Endodermal cell (in vitro differentiated cells): Measurements from ENCODE around the gene CYTH3. TPM values are rescaled to one million over a fixed set of nuclear protein-coding genes. Genes with fewer than 3 reads are reported as not detected.

ENCODE experiments used
- DNase-seq: peaks from one replicate; pipeline ENCODE4 v3.0.0-alpha.2; 2017
- H3K27ac ChIP-seq: 2 replicates; pipeline ENCODE4 v1.5.1; 2013; ENCODE audit warnings: mild to moderate bottlenecking, low read depth, low read length, moderate library complexity
- H3K27me3 ChIP-seq: 2 replicates; pipeline ENCODE4 v1.6.1; 2013; ENCODE audit warnings: mild to moderate bottlenecking, low read length, moderate library complexity; ENCODE audit not compliant: insufficient read depth, control insufficient read depth, poor library complexity, severe bottlenecking
- H3K36me3 ChIP-seq: 2 replicates; pipeline ENCODE4 v1.7.0; 2013; ENCODE audit warnings: mild to moderate bottlenecking, low read length, moderate library complexity; ENCODE audit not compliant: control insufficient read depth, insufficient read depth
- H3K4me1 ChIP-seq: one replicate; pipeline ENCODE4 v1.7.0; 2013; ENCODE audit warnings: low read length; ENCODE audit not compliant: control insufficient read depth, insufficient read depth
- H3K4me3 ChIP-seq: 2 replicates; pipeline ENCODE4 v1.5.1; 2013; ENCODE audit warnings: mild to moderate bottlenecking, low read length, moderate library complexity
- H3K9ac ChIP-seq: 2 replicates; pipeline ENCODE4 v1.6.1; 2013; ENCODE audit warnings: mild to moderate bottlenecking, low read length, moderate library complexity; ENCODE audit not compliant: poor library complexity, severe bottlenecking; ENCODE audit errors: extremely low read depth
- H3K9me3 ChIP-seq: 2 replicates; pipeline ENCODE4 v1.6.1; 2013; ENCODE audit warnings: mild to moderate bottlenecking, low read length, moderate library complexity; ENCODE audit not compliant: control insufficient read depth
- H3K27ac Mint-ChIP-seq: 2 replicates; pipeline ENCODE4 v1.8.0; 2020; ENCODE audit warnings: mixed read lengths
- H3K27me3 Mint-ChIP-seq: 2 replicates; pipeline ENCODE4 v1.8.0; 2021; ENCODE audit warnings: mild to moderate bottlenecking, mixed read lengths; ENCODE audit not compliant: insufficient read depth
- H3K36me3 Mint-ChIP-seq: 2 replicates; pipeline ENCODE4 v1.8.0; 2020; ENCODE audit warnings: low read depth, mixed read lengths
- H3K4me1 Mint-ChIP-seq: 2 replicates; pipeline ENCODE4 v1.8.0; 2020; ENCODE audit warnings: mixed read lengths
- H3K4me3 Mint-ChIP-seq: 2 replicates; pipeline ENCODE4 v1.8.0; 2020; ENCODE audit warnings: mild to moderate bottlenecking, moderate library complexity, mixed read lengths
- H3K9me3 Mint-ChIP-seq: 2 replicates; pipeline ENCODE4 v1.8.0; 2020; ENCODE audit warnings: mild to moderate bottlenecking, mixed read lengths
- CTCF ChIP-seq: fragments of 200-600 bp; sonication (generic); conservative IDR thresholded peaks from 2 replicates; pipeline ENCODE4 v1.5.0; 2021; ENCODE audit warnings: antibody characterized with exemption, mild to moderate bottlenecking
- WGBS, 2 experiments: methylation state at CpG; one replicate each; pipeline versions ENCODE4 v1.1.5 to v1.1.7; 2013; ENCODE audit warnings: missing lambda C conversion rate in 2 of 2, mixed read lengths in 1 of 2; ENCODE audit not compliant: insufficient coverage in 1 of 2, insufficient read length in 1 of 2; 5-methylcytosine and 5-hydroxymethylcytosine counted together
- total RNA-seq, 2 donors: library from RNA; stranded (reverse); fragmentation: NEBNext Ultra II Directional in 1 of 2; extraction: Animal tissue kit (Norgen Biotek cat#: 25700) in 1 of 2; gene quantifications; 2 replicates in 1 of 2; 3 replicates in 1 of 2; pipeline ENCODE4 v1.2.1, GENCODE V29; 2021

CYTH3 gene
- total RNA-seq, 2 donors from 2014 or later = 10.6 to 10.8 TPM

GRCh38 chr7:6179620-6180343, 92.6 kb downstream of the CYTH3 start:
- Mint-ChIP-seq H3K27ac (no peak overlapping the region), H3K4me1 (no peaks in the 10 kb centered on the region)
- 80 to 93% methylated on average over 1 to 3 of the region's 3 CpGs for WGBS, 2 experiments

GRCh38 chr7:6178298-6179029, 94.0 kb downstream of the CYTH3 start:
- H3K9me3 ChIP-seq = no peaks in the 10 kb centered on the region
- H3K36me3 ChIP-seq = no peaks in the 10 kb centered on the region
- 92 to 100% methylated on average over 2 to 7 of the region's 7 CpGs for WGBS, 2 experiments
- no peak for TF ChIP-seq CTCF
- H3K4me1 ChIP-seq = no peaks in the 10 kb centered on the region
- no peak overlapping the region for H3K9ac ChIP-seq
- no peaks in the 10 kb centered on the region for H3K27me3 ChIP-seq
- no peak overlapping the region for H3K4me3 ChIP-seq
- H3K4me1 Mint-ChIP-seq = no peaks in the 10 kb centered on the region
- no peak overlapping the region for H3K4me3 Mint-ChIP-seq
- H3K27ac Mint-ChIP-seq = no peak overlapping the region
- no peaks in the 10 kb centered on the region for H3K27me3 Mint-ChIP-seq
- H3K9me3 Mint-ChIP-seq = no peaks in the 10 kb centered on the region
- no peak overlapping the region for H3K27ac ChIP-seq
- no peak for DNase-seq
- peaks cover 4% of the 10 kb centered on the region for H3K36me3 Mint-ChIP-seq

More at GRCh38 chr7:6179620-6180343, 92.6 kb downstream of the CYTH3 start:
- Histone ChIP-seq H3K27me3 (no peaks in the 10 kb centered on the region), H3K4me1 (no peaks in the 10 kb centered on the region), H3K9me3 (no peaks in the 10 kb centered on the region), H3K27ac (no peak overlapping the region), H3K9ac (no peak overlapping the region), H3K4me3 (no peak overlapping the region), H3K36me3 (no peaks in the 10 kb centered on the region)
- Mint-ChIP-seq H3K4me3 (no peak overlapping the region), H3K27me3 (no peaks in the 10 kb centered on the region), H3K9me3 (no peaks in the 10 kb centered on the region), H3K36me3 (peaks cover 7% of the 10 kb centered on the region)
- no peak for TF ChIP-seq CTCF
- no peak for DNase-seq

GRCh38 chr7:6175645-6176044, 96.8 kb downstream of the CYTH3 start:
- 92 to 97% methylated on average over 3 to 4 of the region's 4 CpGs for WGBS, 2 experiments
- H3K4me1 Mint-ChIP-seq = peaks cover 6% of the 10 kb centered on the region

More at GRCh38 chr7:6175645-6176044, 96.8 kb downstream of the CYTH3 start:
- Histone ChIP-seq H3K27me3 (no peaks in the 10 kb centered on the region), H3K27ac (no peak overlapping the region), H3K36me3 (no peaks in the 10 kb centered on the region), H3K4me3 (no peak overlapping the region), H3K9ac (no peak overlapping the region), H3K4me1 (no peaks in the 10 kb centered on the region), H3K9me3 (no peaks in the 10 kb centered on the region)
- Mint-ChIP-seq H3K27me3 (no peaks in the 10 kb centered on the region), H3K36me3 (peaks cover 4% of the 10 kb centered on the region), H3K4me3 (no peak overlapping the region), H3K27ac (no peak overlapping the region), H3K9me3 (no peaks in the 10 kb centered on the region)
- no peak for DNase-seq
- TF ChIP-seq CTCF = no peak
